Measurements from ENCODE around the gene LAMP2. TPM values are rescaled to one million over a fixed set of nuclear protein-coding genes. Genes with fewer than 3 reads are reported as not detected.

Gene LAMP2
- total RNA-seq, 2 donors from 2014 or later = 24.9 to 26.5 TPM

DNA sequence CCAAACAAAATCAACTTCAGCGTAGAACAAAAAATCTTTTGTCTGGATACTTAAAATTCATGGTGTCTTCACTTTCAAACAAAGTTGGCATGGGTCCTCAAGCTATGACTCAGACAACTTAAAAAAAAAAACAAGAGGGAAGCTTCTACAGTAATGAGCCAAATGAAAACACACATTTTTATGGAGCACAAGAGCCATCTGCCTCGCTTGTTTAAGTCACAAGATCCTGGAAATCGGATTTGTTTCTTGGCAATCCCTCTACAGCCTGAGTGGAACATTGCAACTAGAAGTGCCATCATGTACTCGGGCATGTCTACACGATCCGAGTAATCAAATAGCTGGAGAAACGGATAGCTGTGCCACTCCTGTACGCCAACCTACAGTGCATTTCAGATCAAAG, 22.6 kb downstream of the LAMP2 start:
- ATAC-seq = no peak
- H3K36me3 Mint-ChIP-seq (ENCODE audit: low read depth) = peaks cover 3% of the 10 kb centered on the region
- DNase-seq = no peak
- H3K4me3 Mint-ChIP-seq = no peak overlapping the region
- peaks cover 2% of the 10 kb centered on the region for H3K4me1 Mint-ChIP-seq
- H3K27ac Mint-ChIP-seq = no peak overlapping the region
- no peaks in the 10 kb centered on the region for H3K9me3 ChIP-seq (ENCODE audit: control insufficient read depth, low read length, poor library complexity, severe bottlenecking)
- H3K27me3 Mint-ChIP-seq = no peaks in the 10 kb centered on the region

DNA sequence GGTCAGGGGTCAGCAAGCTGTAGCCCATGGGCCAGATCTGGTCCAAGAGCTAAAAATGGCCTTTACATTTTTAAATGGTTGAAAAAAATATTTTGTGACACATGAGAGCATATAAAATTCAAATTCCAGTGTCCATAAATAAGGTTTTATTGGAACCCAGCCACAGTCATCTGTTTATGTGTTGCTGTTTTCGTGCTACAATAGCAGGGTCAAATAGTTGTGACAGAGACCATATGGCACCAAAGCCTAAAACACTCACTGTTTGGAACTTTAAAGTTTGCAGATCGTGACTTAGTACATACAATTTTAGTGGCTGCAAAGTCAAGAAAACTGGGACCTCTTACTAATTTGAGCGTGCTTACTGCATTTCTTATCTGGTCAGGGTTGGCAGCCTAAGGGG, 29.2 kb downstream of the LAMP2 start:
- Mint-ChIP-seq H3K36me3 (ENCODE audit: low read depth) (peaks cover 3% of the 10 kb centered on the region), H3K27me3 (no peaks in the 10 kb centered on the region), H3K4me1 (peaks cover 2% of the 10 kb centered on the region), H3K4me3 (no peak overlapping the region), H3K27ac (no peak overlapping the region)
- H3K9me3 ChIP-seq (ENCODE audit: control insufficient read depth, low read length, poor library complexity, severe bottlenecking) = no peaks in the 10 kb centered on the region
- DNase-seq (no peak), ATAC-seq (no peak)

DNA sequence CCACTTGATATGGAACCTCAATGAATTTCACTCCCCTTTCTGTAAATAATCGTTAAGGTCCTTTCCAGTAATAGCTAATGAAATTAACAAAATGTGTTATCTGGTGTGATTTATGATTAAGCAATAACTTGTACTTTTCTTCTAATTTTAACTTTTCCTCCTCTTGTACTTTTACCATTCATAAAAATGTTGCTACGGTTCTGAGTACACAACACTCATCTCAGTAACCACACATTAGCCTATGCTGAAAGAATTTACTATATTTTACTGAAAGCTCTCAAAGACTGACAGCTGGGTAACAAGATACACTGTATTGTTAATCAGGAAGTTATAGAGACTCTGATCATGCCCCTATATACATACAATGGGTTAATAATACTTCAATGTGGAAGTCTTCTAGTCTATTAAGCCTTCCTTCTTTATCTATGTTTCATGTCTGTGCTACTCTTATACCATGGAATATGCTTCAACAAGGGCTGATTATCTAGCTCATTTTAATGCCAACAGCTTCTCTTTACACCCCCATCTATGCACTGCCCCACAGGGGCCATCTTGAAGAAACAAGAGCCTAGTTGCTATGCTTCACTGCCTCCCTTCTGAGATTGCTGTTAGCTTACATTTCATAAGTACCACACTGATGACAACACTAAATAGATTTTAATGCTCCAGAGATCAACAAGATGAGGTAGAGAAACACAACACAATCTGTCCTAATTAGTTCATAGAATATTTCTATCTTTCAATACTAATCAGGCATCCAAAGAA, 39.1 kb downstream of the LAMP2 start:
- no peak overlapping the region for H3K27ac Mint-ChIP-seq
- peaks cover 13% of the 10 kb centered on the region for H3K4me1 Mint-ChIP-seq
- H3K27me3 Mint-ChIP-seq = no peaks in the 10 kb centered on the region
- H3K36me3 Mint-ChIP-seq (ENCODE audit: low read depth) = peaks cover 5% of the 10 kb centered on the region
- ATAC-seq = no peak
- no peak overlapping the region for H3K4me3 Mint-ChIP-seq
- no peaks in the 10 kb centered on the region for H3K9me3 ChIP-seq (ENCODE audit: control insufficient read depth, low read length, poor library complexity, severe bottlenecking)
- DNase-seq = no peak

DNA sequence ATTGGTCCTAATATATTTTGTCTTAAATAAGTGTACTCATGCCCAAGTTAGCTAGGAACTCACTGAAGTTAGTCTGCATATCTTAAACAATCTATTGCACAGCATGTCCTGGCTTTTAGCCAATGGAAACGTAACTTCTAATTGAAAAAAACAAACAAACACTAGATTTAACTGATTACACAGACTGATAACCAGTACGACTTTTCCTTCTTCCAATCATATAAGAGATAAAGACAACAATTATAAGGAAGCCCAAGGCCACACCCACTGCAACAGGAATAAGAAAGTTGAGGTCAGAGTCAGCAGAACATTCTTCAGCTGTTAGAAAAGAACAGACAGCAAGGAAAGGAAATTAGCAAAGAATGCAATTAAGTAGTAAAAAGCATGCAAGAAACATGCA, 40.8 kb downstream of the LAMP2 start:
- no peaks in the 10 kb centered on the region for H3K9me3 ChIP-seq (ENCODE audit: control insufficient read depth, low read length, poor library complexity, severe bottlenecking)
- no peak overlapping the region for H3K4me3 Mint-ChIP-seq
- peaks cover 15% of the 10 kb centered on the region for H3K4me1 Mint-ChIP-seq
- peaks cover 5% of the 10 kb centered on the region for H3K36me3 Mint-ChIP-seq (ENCODE audit: low read depth)
- ATAC-seq = no peak
- DNase-seq = no peak
- H3K27me3 Mint-ChIP-seq = no peaks in the 10 kb centered on the region
- no peak overlapping the region for H3K27ac Mint-ChIP-seq

DNA sequence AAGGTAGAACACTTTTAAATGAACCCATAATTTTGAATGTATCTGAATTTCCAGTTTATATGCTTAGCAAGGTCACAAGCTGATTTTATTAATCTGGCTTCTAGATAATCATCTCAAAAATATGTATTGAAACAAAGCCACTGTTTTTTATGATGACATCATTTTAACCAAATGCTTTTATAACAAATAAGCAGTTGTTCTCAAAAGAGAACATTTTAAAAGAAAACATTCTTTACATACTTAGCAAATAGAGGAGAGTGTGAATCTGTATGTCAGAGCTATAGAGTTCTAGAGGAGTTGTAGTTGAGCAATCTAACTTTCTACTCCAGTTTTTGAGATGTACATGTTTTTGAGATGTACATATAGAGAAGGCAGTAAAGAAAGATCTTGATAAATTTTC, 42.5 kb downstream of the LAMP2 start:
- no peaks in the 10 kb centered on the region for H3K9me3 ChIP-seq (ENCODE audit: control insufficient read depth, low read length, poor library complexity, severe bottlenecking)
- DNase-seq (no peak), ATAC-seq (no peak)
- H3K4me1 Mint-ChIP-seq = peaks cover 15% of the 10 kb centered on the region
- no peak overlapping the region for H3K4me3 Mint-ChIP-seq
- H3K36me3 Mint-ChIP-seq (ENCODE audit: low read depth) = no peaks in the 10 kb centered on the region
- H3K27me3 Mint-ChIP-seq = no peaks in the 10 kb centered on the region
- peak overlapping the region; percentile 41 for H3K27ac Mint-ChIP-seq

DNA sequence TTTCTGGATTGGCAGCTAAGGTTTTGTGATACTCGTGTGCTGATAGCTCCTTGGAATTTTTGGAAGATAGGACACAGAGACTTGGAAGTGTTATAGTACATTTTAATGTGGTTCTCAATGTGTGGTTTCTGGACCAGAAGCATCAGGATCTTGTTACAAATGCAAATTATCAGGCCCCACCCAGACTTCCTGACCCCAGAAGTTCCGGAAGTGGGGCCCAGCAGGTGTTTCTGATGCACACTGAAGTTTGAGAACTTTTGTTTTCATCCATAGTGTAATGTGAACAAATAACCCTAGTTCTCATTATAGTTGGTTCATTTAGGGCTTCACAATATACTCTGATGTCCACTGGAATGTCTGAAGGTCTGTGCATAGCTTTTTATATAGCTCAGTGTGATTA, 49.6 kb downstream of the LAMP2 start:
- Mint-ChIP-seq H3K4me3 (no peak overlapping the region), H3K27me3 (no peaks in the 10 kb centered on the region), H3K27ac (peak overlapping the region; percentile 37), H3K36me3 (ENCODE audit: low read depth) (no peaks in the 10 kb centered on the region), H3K4me1 (peaks cover 14% of the 10 kb centered on the region)
- ATAC-seq = no peak
- DNase-seq = no peak
- no peaks in the 10 kb centered on the region for H3K9me3 ChIP-seq (ENCODE audit: control insufficient read depth, low read length, poor library complexity, severe bottlenecking)

DNA sequence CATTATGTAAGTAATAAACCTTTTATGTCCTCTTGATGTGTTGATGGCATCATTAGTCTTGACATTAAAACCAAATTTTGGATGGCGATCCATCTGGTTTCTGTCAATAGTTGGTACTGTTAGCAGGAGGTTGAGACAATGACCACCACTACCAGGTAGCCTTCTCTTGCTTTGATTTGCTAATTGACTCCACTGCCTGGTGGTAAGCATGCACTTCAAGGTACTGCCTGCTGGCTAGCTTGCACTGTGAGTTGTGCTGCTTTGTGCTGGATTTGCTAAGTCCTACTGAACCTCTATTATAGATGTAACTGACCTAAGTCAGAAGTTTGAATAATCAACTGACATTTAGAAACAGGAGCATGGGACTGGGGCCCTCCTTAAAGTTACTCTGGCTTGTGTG, 60.9 kb downstream of the LAMP2 start:
- DNase-seq = no peak

DNA sequence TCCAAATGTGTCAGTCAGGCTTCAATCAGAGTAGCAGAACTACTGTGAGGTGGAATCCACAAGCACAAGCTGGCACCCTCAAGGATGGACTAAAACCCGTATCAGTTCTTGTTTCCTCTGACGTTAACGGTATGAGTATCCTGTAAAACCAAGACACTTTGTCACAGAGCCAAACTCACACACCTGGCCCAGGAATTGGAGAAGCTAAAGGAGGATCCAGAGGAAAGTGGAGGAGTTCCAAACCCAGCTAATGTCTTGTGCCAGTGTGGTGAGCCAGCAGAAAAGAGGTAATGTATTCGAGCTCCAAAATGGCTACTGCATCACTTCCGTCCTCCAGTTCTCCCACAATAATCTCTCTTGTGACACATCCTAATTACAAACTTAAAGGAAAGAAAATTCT, 62.5 kb downstream of the LAMP2 start:
- no peaks in the 10 kb centered on the region for H3K9me3 ChIP-seq (ENCODE audit: control insufficient read depth, low read length, poor library complexity, severe bottlenecking)
- no peak overlapping the region for H3K27ac Mint-ChIP-seq
- no peaks in the 10 kb centered on the region for H3K4me1 Mint-ChIP-seq
- no peak for DNase-seq
- H3K27me3 Mint-ChIP-seq = no peaks in the 10 kb centered on the region
- H3K36me3 Mint-ChIP-seq (ENCODE audit: low read depth) = peaks cover 2% of the 10 kb centered on the region
- ATAC-seq = no peak
- no peak overlapping the region for H3K4me3 Mint-ChIP-seq

More for the DNA sequence above, 60.9 kb downstream of the LAMP2 start:
- peaks cover 2% of the 10 kb centered on the region for H3K36me3 Mint-ChIP-seq (ENCODE audit: low read depth)
- H3K27ac Mint-ChIP-seq = no peak overlapping the region
- ATAC-seq = no peak
- H3K4me1 Mint-ChIP-seq = no peaks in the 10 kb centered on the region
- no peaks in the 10 kb centered on the region for H3K9me3 ChIP-seq (ENCODE audit: control insufficient read depth, low read length, poor library complexity, severe bottlenecking)
- H3K4me3 Mint-ChIP-seq = no peak overlapping the region
- no peaks in the 10 kb centered on the region for H3K27me3 Mint-ChIP-seq

DNA sequence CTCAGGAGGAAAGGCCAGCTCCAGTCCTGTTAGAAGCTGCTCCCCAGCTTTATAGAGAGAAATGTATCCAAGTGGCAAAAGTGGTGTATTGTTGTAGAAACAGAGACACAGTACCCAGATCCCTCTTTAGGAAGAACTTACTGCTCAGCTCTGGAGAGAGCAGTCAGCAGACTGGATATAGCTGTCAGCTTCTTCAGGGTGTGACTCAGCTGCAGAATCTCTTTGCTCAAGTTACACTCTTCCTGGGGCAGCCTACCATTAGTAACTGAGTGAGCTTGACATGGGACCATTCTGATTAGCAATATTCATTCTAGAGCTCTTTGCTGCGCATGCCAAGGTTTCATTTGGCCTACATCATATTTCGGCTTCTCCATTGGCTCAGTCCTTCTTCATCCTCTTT, 66.7 kb downstream of the LAMP2 start:
- no peak for ATAC-seq
- Mint-ChIP-seq H3K4me1 (no peaks in the 10 kb centered on the region), H3K4me3 (no peak overlapping the region), H3K27ac (no peak overlapping the region), H3K27me3 (peaks cover 9% of the 10 kb centered on the region), H3K36me3 (ENCODE audit: low read depth) (no peaks in the 10 kb centered on the region)
- no peaks in the 10 kb centered on the region for H3K9me3 ChIP-seq (ENCODE audit: control insufficient read depth, low read length, poor library complexity, severe bottlenecking)
- DNase-seq = no peak

DNA sequence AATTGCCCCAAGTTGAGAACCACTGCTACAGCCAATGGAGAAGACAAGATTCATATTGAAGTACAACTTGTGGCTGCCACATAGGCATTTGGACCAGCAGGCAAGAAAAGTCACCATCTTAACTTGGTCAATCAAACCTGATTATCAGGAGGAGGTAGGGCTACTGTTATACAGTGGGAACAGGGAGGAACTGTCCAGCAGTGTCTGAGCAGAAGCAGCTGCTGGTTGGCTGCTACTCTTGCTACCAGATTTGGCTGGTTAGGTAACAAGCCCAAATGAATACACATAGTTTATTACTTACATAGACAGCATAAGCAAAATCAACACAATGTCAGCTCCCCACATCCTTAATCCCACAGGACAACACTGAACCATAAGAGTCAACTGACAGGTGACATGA, 67.8 kb downstream of the LAMP2 start:
- Mint-ChIP-seq H3K4me3 (no peak overlapping the region), H3K27ac (no peak overlapping the region), H3K36me3 (ENCODE audit: low read depth) (no peaks in the 10 kb centered on the region), H3K4me1 (no peaks in the 10 kb centered on the region), H3K27me3 (peaks cover 9% of the 10 kb centered on the region)
- DNase-seq = no peak
- ATAC-seq = no peak
- no peaks in the 10 kb centered on the region for H3K9me3 ChIP-seq (ENCODE audit: control insufficient read depth, low read length, poor library complexity, severe bottlenecking)

DNA sequence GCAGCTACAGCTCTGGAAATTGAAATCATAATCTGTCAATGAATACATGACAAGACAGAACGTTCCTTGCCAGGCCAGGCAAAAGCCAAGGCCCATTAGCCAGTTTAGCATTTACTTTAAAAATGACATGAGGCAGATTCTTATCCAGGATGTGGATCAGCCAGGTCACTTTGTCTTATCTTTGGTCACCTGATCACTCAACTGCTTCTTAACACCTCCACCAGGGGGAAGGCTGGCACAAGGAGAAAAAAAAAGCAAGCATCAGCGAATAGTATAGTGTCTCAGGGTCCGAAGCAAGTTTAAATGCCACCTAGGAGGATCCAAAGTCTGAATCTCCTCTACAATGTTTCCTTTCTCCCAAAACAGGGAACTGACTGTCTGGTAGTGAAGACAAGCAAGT, 88.4 kb downstream of the LAMP2 start:
- Mint-ChIP-seq H3K36me3 (ENCODE audit: low read depth) (no peaks in the 10 kb centered on the region), H3K4me1 (peaks cover 6% of the 10 kb centered on the region), H3K4me3 (no peak overlapping the region), H3K27me3 (peaks cover 5% of the 10 kb centered on the region), H3K27ac (no peak overlapping the region)
- peak; percentile 80 for ATAC-seq
- no peaks in the 10 kb centered on the region for H3K9me3 ChIP-seq (ENCODE audit: control insufficient read depth, low read length, poor library complexity, severe bottlenecking)
- DNase-seq = peak in 1 of 3 donors; percentile 4

DNA sequence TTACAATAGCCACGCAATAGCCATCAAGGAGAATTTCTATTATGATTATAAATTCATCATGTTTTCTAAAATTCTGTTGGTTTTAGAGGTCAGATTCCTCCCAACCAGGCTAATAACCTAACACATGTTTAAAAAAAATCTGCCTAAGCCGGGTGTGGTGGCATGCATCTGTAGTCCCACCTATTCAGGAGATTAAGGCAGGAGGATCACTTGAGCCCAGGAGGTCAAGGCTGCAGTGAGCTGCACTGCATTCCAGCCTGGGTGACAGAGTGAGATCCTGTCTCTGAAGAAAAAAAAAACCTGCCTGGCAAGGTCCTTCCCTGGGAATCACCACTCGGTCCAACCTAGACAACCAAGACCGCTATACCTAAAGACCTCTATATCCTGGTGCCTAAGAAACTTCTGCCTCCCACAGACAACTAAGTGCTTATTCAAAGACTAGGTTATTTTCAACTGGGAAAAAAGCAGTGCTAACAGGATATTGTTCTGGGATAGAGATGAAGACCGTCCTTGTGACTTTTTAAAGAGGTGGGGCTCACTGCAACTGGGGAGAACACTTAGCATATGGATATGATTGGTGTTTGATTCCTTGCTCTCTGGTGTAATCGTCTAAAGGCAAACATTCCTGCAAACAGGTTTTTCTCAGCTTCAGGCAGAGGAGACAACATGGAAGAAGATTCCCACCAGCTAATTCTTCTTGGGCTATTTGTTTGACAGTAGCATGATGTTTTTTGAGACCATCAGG, 89.0 kb downstream of the LAMP2 start:
- ATAC-seq (no peak), DNase-seq (no peak)
- Mint-ChIP-seq H3K36me3 (ENCODE audit: low read depth) (no peaks in the 10 kb centered on the region), H3K27me3 (peaks cover 5% of the 10 kb centered on the region), H3K4me1 (peaks cover 6% of the 10 kb centered on the region), H3K27ac (no peak overlapping the region), H3K4me3 (no peak overlapping the region)
- no peaks in the 10 kb centered on the region for H3K9me3 ChIP-seq (ENCODE audit: control insufficient read depth, low read length, poor library complexity, severe bottlenecking)

DNA sequence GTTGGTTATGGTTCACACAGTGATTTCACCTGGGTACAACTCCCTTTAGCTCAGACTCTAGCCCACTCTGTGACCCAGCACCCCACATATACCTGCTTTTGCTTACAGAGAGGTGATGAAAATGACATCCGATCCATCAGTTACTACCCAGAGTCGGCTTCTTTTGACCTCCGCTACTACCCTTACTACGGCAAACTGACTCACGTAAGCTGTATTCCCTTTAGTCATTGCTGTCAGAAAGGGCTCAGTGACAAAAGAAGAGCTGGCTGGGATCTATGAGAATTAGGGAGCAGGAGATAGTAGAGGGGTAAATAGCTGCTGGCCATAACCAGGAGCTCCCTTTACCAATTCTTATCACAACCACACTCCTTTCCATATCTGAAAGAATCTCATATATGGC, 90.5 kb downstream of the LAMP2 start:
- Mint-ChIP-seq H3K36me3 (ENCODE audit: low read depth) (no peaks in the 10 kb centered on the region), H3K27ac (no peak overlapping the region), H3K27me3 (peaks cover 5% of the 10 kb centered on the region), H3K4me3 (no peak overlapping the region), H3K4me1 (peaks cover 6% of the 10 kb centered on the region)
- DNase-seq = no peak
- ATAC-seq = no peak
- H3K9me3 ChIP-seq (ENCODE audit: control insufficient read depth, low read length, poor library complexity, severe bottlenecking) = no peaks in the 10 kb centered on the region

All from T-helper 17 cell (primary cell).